Central memory CD4-positive, alpha-beta T cell (primary cell): ENCODE measurements around the gene PLXDC2.

Experiments
- DNase-seq: peaks from one replicate; pipeline ENCODE4 v3.0.0; 2022

The PLXDC2 gene

GRCh38 chr10:20232079-20232705, 416.0 kb downstream of the PLXDC2 start:
- DNase-seq = no peak

GRCh38 chr10:20233423-20233822, 417.2 kb downstream of the PLXDC2 start:
- DNase-seq = no peak

GRCh38 chr10:20234579-20234978, 418.3 kb downstream of the PLXDC2 start:
- no peak for DNase-seq

- DNase-seq = no peak
Measured at GRCh38 chr10:20237091-20237570, 420.9 kb downstream of the PLXDC2 start.

- DNase-seq = no peak
Measured at GRCh38 chr10:20237586-20237985, 421.4 kb downstream of the PLXDC2 start.

GRCh38 chr10:20240643-20241042, 424.4 kb downstream of the PLXDC2 start:
- DNase-seq = no peak

- DNase-seq = no peak
Measured at GRCh38 chr10:20247454-20247853, 431.2 kb downstream of the PLXDC2 start.

GRCh38 chr10:20247891-20248708, 431.9 kb downstream of the PLXDC2 start:
- no peak for DNase-seq

- DNase-seq = no peak
Measured at GRCh38 chr10:20254078-20254477, 437.8 kb downstream of the PLXDC2 start.

- no peak for DNase-seq
Measured at GRCh38 chr10:20254497-20254896, 438.3 kb downstream of the PLXDC2 start.

- DNase-seq = no peak
Measured at GRCh38 chr10:20256969-20257368, 440.7 kb downstream of the PLXDC2 start.

- DNase-seq = no peak
Measured at GRCh38 chr10:20257422-20257821, 441.2 kb downstream of the PLXDC2 start.

- no peak for DNase-seq
Measured at GRCh38 chr10:20265146-20265545, 448.9 kb downstream of the PLXDC2 start.

- no peak for DNase-seq
Measured at GRCh38 chr10:20267734-20268133, 451.5 kb downstream of the PLXDC2 start.

- DNase-seq = no peak
Measured at GRCh38 chr10:20271490-20271889, 455.3 kb downstream of the PLXDC2 start.

- no peak for DNase-seq
Measured at GRCh38 chr10:20272608-20273007, 456.4 kb downstream of the PLXDC2 start.

- DNase-seq = no peak
Measured at GRCh38 chr10:20274571-20274970, 458.3 kb downstream of the PLXDC2 start.

- DNase-seq = no peak
Measured at GRCh38 chr10:20276127-20276979, 460.1 kb downstream of the PLXDC2 start.

- DNase-seq = no peak
Measured at GRCh38 chr10:20277820-20278219, 461.6 kb downstream of the PLXDC2 start.

GRCh38 chr10:20281579-20281978, 465.3 kb downstream of the PLXDC2 start:
- no peak for DNase-seq

GRCh38 chr10:20287586-20287985, 471.4 kb downstream of the PLXDC2 start:
- DNase-seq = no peak

- DNase-seq = no peak
Measured at GRCh38 chr10:20288060-20288459, 471.8 kb downstream of the PLXDC2 start.
